Renal cortical epithelial cell (primary cell): ENCODE data around the gene SLC35E1. TPM values are rescaled to one million over a fixed set of nuclear protein-coding genes. Genes with fewer than 3 reads are reported as not detected.
A peak's percentile ranks its signal among the peaks of the same experiment; 100 is the strongest.

ENCODE experiments used
- DNase-seq: peaks from one replicate; pipeline ENCODE4 v3.0.0-alpha.2; 2011; ENCODE audit warnings: low read depth
- total RNA-seq: library from RNA; depleted of rRNA; stranded (reverse); fragments of >200 nt; gene quantifications from 2 replicates; pipeline ENCODE4 v1.2.3, GENCODE V29; 2014

The SLC35E1 gene
- total RNA-seq, 1 donor from 2014 or later = 58.0 TPM

DNA sequence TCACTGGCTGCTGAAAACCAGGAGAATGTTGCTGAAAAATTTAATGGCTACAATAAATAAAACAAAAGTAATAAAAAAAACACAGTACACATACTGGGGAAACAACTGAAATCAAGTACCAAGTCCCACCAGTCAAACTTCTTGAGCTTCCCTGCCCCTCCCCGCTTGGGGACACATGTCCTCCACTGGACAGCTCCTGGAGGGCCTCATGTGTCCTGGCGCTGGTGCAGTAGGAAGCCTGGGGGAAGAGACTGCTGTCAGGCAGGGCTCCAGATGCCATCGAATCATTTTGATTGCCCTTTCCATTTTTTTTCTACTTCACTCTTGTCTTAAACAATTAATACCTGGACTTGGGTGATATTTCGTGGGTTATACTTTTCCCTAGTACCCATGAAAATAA, 26.6 kb upstream of the SLC35E1 start:
- no peak for DNase-seq

DNA sequence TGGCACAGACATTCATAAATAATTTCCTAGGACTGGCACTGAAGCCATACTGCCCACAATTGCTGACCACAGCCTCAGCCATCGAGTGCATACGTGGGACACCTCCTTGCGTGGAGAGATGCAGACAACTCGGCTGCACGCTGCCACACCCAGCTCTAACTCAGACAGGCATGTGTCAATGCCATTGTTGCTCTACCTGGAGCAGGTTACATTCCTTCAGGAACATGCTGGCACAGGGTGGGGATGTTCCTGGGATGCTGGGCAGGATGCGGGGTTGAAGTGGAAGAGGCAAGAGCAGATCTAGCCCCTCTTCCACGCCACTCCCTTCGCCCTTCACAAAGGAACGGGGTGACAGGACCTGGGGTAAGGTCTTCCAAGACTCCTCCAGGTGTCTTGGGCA, 24.2 kb upstream of the SLC35E1 start:
- DNase-seq = no peak

DNA sequence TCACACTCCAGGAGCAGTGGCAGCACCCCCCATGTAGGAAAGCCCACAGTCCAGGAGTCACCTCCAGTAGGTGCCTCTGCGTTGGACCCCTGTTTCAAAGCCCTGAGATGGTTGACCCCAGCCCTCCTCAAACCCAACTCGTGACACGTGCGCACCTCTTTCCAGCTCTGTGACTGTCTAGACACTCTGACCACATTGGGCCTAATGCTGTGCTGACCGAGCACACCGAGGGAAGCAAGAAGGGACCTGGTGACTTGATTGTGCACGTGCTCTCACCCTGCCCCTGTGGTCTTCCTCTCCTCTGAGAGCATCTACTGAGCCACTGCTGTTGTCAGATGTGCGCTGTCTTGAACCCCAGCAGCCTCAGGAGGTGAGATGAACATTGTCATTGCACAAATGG, 22.9 kb upstream of the SLC35E1 start:
- DNase-seq = no peak

DNA sequence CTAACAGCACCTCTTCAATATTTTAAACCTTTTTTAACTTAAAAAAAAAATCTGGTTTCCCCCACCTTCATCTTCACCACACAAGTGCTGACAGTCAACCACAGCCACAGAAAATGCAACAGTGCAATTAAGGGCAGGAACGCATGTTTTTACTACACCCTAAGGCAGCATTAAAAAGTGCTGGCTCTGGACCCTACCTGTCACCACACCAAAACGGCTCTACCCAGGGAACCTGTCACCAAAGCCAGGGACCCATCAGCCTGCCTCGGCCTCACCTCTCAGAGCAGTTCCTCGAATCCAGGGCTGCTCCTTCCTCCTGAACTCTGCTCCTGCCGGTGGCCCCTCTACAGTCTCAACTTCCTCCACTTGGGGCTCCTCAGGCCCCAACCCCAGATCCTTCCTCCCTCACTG, 22.5 kb upstream of the SLC35E1 start:
- no peak for DNase-seq

DNA sequence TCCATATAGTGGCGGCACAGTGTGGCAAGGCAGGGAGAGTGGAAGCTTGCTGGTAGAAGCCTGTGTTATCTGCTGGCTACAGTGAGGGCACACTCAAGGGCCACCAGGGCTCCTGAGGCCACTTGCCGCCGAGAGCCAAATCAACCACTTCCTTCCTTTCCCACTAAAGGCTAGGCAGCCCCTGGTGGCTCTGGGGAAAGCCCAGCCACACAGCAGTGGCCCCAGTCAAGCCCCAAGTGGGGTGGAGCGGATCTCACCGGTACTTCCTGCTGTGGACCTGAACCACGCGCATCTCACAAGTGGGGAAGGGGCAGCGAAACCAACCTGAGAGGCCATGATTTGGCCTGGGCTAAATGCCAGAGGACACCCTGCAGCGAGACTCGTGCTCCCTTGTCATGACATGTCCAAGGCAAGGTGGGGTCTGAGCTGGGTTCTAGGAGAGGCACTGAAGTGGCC, 21.9 kb upstream of the SLC35E1 start:
- DNase-seq = no peak

DNA sequence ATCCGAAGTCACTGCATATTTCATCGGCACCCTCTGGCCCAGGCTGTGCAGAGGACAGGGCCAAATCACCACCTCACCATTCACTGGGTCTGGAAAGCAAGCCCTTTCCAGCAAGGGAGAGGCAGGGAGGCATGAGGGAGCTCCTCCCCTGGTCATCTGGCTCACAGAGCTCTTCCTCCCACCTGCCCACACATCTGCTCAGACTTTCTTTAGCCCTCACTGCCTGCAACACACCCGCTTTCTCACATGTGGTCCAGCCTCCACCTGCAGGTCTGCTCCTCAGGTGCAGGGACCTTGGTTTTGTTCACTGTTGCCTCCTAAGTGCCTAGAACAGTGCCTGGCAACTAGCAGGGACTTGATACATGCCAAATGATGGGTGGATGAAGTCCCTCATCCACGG, 21.0 kb upstream of the SLC35E1 start:
- no peak for DNase-seq

DNA sequence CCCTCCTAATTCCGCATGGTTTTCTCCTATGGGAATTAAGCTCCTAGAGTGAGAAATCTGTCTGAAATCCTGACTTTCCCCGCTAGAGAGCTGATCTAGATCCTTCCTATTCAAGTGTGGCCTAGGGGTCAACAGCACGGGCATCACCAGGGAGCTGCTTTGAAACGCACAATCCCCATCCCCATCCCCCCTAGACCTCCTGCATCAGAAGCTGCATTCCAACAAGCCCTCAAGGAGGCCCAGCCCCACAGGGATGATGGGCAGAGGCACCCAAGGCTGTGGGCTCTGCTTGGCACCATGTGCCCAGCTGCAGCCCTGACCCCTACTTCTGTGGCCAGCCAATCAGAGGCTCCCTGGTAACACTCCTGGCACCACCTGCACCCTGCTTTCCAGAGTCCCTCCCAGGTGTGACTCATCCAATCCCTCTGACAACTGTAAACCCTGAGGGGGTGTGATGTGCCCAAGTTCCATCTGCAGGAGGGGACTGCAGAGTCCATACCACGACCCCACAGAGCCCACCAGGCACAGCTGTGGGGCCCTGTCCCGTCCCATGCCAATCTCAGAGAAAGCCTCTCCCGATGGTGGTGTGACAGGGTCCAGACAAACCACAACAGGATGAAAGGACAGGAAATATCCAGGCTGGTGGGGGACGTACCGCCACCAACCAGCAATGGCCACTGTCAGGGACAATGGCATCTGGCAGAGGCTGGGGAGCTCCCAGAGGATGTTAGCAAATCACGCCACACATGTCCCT, 19.8 kb upstream of the SLC35E1 start:
- no peak for DNase-seq

DNA sequence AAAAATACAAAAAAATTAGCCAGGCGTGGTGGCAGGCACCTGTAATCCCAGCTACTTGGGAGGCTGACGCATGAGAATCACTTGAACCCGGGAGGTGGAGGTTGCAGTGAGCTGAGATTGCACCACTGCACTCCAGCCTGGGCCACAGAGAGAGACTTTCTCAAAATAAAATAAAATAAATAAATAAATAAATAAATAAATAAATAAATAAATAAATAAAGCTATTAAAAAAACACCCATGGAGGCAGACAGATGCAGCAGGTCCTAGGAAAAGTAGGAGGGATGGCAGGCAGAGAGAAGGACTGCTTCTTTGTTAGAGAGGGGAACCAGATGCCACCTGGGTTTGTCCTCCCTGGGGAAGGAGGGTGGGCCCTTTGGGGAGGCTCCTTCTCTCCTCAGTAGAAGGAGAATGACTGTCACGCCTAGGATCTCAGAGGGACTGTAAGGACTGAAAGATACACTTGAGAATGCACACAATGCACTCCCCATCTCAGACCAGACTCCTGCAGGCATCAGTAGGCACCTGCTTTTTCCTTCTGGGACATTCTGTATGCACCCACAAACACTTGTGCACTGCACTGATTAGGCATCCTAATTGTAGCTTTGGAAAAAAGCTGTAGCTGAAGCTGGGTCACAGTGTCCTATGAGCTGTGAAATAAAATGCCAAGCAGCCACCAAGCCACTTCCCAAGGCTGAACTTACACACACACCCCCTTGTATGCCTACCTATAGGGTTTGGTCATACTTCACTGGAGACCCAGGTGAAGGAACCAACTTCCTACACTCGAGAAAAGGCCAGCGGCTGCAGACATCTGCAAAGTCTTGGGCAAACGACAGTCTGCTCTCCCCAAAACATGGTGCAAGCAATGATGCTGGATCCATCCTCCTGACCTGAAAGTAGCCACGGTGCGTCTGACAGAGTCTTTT, 18.9 kb upstream of the SLC35E1 start:
- DNase-seq = no peak

DNA sequence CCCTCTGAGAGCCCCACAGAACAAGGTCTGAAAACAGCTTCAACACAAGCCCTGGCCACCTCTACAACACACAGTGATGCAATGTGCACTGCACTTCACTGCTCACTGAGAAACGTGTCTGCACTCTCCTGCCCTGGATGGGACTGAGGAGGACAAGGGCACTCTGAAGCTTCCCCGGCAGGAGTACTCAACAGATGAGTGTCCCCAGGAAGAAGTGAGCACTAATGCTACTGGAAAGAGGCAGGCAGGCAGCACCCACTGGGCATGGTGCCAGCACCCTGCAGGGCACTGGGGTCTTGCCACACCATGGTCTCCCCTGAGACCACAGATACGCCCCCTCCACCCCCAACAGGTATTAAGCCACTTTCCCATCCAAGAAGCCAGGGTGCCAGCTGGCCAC, 17.7 kb upstream of the SLC35E1 start:
- DNase-seq = no peak

DNA sequence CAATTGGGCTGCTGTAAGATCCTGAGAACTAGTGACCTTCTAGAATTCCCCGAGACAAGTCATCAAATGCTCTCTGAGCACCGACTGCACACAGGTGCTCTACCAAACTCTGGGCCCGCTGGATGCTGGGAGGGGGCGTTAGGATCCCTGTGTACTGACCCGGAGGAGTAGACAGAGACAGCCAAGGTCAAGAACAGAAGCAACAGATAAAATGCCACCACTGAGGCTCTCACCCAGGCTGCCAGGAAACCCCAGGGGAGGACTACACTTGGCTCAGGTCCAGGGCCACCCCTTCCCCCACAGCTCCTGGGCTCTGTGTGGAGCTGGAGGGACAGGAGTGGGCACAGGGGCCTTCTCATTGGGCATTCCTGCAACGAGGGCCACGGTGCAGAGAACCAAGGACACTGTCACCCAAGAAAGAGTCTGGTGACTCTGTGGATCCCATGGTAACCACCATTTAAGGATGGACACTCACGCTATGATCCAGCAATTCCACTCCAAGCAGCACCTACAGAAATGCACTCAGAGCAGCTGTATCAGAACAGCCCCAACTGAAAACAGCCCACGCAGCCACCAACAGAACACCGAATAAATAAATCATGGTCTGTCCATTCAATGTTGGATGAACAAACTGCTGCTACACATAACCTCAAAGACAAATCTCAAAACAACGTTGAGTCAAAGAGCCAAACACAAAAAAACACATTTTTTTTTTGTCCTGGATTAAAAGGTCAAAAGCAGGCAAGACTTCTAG, 16.8 kb upstream of the SLC35E1 start:
- DNase-seq = no peak

DNA sequence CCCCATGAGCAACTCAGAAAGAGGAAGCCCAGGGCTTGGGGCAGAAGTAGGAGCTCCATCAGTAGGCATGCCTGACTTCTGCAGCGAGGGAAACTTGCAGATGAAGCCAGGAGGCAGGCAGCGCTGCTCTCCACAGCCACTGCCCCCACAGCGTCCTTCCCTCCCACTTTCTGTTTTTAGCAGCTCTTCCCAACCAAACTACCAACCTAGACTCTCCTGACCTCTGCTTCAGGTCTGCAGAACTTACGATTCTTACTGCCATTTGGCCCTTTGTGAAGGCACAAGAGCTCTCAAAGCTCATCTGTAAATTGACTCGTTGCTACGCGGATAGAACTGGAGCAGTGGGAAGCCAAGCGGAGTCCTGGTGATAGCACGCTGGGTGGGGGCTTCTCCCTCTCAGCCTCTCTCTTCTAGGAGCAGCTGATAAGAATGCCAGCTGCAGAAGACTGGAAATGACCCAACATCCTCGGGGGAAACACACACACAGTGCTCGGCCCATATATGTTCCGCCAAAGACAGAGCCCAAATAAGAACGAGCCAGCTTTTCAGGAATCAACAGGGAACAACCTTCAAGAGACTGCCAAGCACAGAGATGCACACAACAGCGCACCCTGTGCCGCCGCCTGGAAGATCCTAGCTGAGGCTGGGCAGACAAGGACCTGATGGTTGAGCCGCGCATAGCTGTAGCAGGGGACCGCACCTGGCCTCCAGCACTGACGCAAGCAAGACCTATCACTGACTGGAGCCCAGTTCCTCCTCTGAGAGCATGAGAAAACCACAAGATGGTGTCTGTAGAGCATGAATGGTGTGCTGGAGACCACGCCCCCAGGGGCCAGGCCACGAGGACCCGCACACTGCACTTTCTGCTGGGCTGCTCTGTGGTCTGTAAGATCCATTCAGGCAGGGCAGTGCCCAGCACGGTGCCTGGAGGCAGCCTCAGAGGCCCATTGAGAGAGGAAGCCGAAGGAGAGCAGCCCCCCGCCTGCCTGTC, 15.9 kb upstream of the SLC35E1 start:
- DNase-seq = no peak

DNA sequence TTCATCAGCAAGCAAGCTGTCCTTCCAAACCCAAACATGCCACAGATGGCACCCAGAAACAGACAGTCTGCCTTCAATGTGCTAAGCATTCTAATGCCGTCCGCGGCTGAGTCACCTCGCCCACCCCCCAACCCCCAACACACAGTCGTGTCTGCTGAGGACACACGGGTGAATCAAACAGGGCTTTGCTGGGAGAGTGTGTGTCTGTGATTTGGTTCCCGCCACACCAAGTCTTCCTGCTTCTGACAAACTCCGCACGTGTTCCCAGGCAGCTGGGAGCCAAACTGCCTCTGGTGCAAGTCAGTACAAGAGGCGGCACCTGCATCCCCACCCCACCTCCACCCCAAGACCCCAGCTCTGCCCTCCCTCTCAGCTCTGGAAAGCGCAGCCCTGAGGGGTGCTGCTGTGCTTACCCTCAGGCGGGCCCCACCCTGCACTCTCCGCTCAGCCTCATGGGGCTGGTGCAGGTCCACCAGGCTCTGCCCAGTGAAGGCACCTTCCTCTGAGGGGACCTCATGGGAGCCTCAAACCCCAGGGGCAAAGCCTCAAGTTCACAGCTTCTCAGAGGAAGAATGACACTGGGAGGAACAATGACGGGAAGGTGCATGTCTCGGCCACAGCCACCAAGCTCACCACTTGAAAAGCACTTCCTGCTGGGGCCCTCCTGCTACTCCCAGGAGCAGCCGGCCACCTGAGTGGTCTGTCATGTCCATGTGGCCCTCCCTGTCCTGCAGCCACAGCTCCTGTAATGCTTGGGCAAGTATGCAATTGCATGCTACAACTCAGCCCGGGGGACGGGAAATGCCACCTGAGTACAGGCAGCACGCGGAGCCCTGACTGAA, 15.0 kb upstream of the SLC35E1 start:
- DNase-seq = no peak

DNA sequence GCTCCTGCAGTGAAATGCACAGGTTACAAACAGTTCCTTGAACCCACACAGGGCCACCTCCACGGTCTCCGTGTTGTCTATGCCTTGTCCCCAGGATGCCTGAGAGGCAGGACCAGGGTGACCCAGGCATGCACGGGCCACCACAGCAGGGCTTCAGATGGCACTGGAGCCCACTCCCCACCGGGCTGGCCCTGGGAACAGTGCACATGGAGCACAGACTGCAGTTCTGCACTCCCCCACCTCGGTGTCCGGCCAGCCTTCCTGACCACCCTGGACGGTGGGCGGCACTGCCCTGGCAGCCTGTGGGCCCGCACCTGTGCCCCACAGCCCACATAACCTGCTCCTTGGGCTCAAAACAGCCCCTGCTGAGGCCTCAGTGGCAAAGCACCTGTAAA, 14.3 kb upstream of the SLC35E1 start:
- no peak for DNase-seq

DNA sequence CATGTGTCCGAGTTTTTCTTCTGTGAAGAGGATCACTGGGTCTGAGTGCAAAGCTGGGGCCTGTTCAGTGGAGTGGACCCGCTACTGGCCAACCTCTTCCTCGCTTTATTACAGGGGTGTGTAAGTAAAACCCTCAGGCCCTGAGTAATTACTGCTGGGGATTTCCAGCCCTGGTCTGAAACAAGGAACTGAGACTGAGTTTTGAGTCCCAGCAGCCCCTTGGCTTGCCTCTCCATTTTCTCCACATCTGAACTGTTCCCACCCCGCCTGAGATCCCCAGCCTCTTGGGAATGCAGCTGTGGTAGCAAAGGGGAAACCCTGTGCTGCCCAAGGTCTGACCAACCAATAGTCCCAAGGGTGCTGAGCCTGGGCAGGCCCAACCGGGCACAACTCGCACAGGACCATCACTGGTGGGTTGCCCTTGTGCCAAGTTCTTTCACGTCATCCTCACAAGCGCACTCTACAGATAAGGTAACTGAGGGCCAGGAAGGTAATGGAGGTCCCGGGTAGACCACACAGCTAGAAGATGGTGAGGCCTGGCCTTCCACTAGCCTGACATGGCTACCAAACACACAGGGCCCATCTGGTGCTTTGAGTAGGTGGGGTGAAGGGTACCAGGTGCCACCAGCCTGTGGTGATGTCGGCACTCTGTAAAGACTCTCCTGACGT, 13.7 kb upstream of the SLC35E1 start:
- DNase-seq = peak; percentile 74

DNA sequence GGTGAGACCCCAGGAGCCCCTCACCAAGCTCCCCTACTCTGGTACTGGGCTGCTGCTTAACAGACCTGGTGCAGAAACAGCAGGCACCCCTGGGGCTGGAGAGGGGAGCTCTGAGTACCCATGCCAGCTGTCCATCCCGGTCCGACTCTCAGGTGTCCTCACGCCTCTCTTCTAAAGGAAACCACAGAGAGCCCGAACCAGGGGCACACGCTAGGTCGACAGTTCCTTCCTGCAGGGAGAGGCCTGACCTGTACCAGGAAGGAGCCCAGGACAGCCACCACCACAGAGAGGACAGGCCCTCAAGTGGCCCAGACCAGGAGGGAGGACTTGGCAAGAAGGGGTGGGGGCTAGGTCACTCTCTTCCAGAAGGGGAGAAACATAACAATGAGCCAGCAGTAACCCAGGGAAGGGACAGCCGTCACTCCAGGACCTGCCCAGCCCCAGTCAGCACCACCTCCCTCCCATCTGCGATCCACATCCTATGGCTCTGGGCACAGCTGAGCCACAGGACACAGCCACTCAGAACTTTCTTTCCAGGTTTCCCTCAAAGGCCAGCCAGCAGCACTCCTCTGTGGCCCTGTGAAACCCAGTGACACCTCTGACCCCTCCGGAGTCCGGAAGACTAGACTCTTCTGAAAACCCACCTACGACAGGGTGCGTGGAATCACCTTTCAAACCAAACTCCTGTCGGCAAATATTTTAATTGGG, 13.0 kb upstream of the SLC35E1 start:
- no peak for DNase-seq

DNA sequence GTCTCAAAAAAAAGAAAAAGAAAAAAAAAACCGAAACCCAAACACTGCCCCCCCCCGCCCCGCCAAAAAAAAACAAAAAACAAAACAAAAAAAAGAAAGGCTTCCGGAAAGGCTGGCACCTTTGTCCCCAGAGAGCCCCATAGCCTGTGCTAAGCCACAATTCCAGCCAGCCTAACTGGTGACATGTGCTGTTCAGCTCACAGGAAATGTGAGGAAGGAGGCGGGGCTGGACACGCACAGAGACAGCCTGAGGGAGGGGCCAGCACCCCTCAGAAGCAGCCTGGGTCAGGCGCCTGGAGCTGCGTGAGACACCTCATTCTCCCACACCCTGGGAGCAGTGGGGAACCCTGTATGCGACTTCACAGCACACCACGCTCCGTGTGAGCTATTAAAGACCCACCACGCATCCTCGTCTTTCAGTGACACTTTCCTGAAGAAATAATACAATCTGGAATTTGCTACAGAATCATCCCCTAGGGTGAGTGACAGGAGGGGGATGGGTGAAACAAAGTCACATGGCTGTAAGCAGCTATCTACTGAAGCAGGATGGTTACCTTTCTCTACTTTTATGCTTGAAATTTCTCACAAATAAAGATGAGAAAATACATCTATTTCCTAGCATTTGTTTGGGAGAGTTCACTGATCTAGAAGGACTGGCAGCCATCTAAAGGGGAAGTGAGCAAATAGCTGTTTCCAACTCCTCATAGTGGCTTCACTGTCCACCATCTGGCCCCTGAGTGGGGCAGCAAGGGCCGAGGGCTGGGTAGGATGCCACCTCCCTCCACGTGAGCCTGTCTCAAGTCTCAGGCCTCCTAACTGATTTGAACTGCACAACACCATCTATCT, 12.3 kb upstream of the SLC35E1 start:
- DNase-seq = peak; percentile 65

DNA sequence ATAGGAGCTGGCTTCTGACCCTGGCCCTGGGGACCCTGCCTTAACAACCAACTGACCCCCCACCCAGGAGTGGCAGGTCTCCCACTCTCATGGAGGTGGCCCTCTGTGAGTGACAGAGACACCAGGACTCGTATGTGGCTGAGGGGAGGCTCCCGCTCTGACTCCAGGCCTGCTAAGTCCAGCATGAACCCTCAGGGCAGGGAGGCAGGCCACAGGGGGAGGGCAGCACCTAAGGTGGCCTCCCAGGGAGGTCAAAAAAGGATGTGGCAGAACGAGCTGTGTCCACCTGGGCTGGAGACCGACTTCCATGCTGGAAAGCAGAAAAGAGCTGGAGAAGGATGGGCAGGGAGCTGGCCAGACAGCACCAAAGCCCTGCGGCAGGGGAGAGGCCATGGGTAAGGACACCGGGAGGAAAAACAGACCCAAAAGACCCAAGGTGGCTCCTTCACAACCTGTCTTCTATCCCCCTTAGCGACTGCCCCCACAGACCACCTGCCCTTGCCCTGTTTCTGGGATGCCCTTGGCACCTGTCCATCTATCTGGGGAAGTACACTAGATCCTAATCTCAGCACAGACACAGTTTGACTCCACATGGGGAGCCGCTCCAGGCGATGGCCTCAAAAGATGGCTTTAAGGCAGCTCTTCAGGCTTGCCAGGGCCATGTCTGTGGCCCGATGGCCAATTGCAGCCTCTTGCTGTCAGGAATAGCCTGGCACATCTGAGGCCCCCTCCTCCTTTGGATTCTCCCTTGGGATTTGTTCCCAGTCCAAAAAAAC, 10.5 kb upstream of the SLC35E1 start:
- DNase-seq = no peak
